Measurements from ENCODE around the gene JARID2. TPM values are rescaled to one million over a fixed set of nuclear protein-coding genes. Genes with fewer than 3 reads are reported as not detected.
"Not testable (repeated sequence)": the region's sequence is repeated elsewhere in the genome, so short reads cannot be mapped to it uniquely, and the experiment has no call there.

The JARID2 gene
- total RNA-seq, 4 donors from 2014 or later, result 10.8 to 31.6 (median 14.3) TPM

GRCh38 chr6:15414235-15414612, 168.4 kb downstream of the JARID2 start:
- no peak for TF ChIP-seq CTCF (IDR thresholded peaks at IDR 0.05)
- ATAC-seq (ENCODE audit: low FRiP score) (no peak), DNase-seq (ENCODE audit: low spot score) (no peak)

DNA sequence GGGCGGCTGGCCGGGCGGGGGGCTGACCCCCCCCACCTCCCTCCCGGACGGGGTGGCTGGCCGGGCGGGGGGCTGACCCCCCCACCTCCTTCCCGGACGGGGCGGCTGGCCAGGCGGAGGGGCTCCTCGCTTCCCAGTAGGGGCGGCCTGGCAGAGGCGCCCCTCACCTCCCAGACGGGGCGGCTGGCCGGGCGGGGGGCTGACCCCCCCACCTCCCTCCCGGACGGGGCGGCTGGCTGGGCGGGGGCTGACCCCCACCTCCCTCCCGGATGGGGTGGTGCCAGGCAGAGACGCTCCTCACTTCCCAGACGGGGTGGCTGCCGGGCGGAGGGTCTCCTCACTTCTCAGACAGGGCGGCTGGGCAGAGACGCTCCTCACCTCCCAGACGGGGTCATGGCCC, 169.8 kb downstream of the JARID2 start:
- ATAC-seq (ENCODE audit: low FRiP score); DNase-seq (ENCODE audit: low spot score): not testable (repeated sequence)

DNA sequence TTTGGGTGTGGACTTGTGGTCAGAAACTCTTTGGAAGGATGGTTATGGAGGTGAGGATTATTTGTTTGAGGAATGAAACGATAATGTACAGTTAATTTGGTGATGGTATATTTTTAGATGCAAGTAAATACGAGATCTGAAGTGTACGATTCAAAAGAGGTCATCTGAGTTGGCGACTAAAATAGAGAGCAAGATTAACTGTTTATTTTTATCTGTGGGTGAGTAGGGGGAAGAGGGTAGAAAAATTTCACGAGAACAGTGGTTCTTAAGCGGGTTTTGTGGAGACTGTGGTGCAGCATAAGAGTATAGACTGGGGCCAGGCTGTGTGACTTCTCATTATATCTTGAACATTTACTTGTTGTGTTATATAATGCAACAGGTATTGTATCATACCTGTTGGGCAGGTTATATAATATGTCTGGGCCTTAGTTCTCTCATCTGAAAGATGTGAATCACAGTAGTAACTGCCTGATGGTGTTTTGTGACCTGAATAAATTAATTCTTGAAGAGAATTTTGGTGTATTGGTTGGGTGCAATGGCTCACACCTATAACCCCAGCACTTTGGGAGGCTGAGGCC, 171.2 kb downstream of the JARID2 start:
- ATAC-seq (ENCODE audit: low FRiP score), result no peak
- no peak for TF ChIP-seq CTCF (IDR thresholded peaks at IDR 0.05)
- DNase-seq (ENCODE audit: low spot score), result no peak

DNA sequence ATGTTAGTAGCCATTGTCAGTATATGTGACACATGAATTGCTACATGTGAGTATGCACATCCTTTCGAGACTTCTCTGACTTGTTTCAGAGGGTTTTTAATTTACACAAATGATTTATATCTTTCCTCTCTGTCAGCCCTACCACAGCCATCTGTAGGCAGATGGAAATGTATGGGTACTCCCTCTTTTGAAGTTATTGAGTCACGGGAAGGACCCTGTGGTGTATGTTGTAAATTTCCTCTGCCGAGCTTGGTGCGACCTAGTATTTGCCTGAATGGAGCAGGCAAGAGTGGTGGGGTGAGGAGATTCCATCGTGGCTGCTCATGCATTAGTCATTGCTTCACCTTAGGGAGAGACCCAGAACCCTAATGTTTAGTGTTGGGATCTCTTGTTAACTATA, 171.9 kb downstream of the JARID2 start:
- ATAC-seq (ENCODE audit: low FRiP score), result no peak
- no peak for DNase-seq (ENCODE audit: low spot score)
- no peak for TF ChIP-seq CTCF (IDR thresholded peaks at IDR 0.05)

DNA sequence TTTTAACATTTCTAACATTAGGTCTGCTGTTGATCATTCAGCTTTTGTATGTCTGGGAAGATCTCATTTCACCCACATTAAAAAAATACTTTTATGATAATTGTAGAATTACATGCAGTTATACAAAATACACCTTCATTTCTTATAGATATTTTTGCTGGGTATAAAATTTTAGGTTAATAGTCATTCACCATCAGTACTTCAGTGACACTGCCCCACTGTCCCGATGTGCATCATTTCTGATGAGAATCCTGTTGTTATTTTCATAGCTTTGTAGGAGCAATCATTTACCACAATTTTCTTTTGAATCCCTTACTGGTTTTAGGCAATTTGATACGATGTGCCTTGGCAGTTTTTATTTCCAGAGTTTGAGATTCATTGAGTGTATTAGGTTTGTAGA, 173.6 kb downstream of the JARID2 start:
- DNase-seq (ENCODE audit: low spot score) (no peak), ATAC-seq (ENCODE audit: low FRiP score) (no peak)
- TF ChIP-seq CTCF (IDR thresholded peaks at IDR 0.05), result no peak

- no peak for DNase-seq (ENCODE audit: low spot score)
- no peak for ATAC-seq (ENCODE audit: low FRiP score)
- no peak for TF ChIP-seq CTCF (IDR thresholded peaks at IDR 0.05)
These were observed 175.1 kb downstream of the JARID2 start for GRCh38 chr6:15420959-15421438.

- DNase-seq (ENCODE audit: low spot score), result no peak
- no peak for TF ChIP-seq CTCF (IDR thresholded peaks at IDR 0.05)
- no peak for ATAC-seq (ENCODE audit: low FRiP score)
These were observed 176.3 kb downstream of the JARID2 start for GRCh38 chr6:15421945-15422733.
